GM21825 (cell line): Measurements from ENCODE around the gene CEP57L1.
"Not testable (repeated sequence)": the region's sequence is repeated elsewhere in the genome, so short reads cannot be mapped to it uniquely, and the experiment has no call there.

Source experiments
- ATAC-seq: cut with Tn5 transposase; IDR thresholded peaks from one replicate; pipeline ENCODE4 v1.9.1; 2021; ENCODE audit warnings: mild to moderate bottlenecking, moderate library complexity; ENCODE audit not compliant: unreplicated experiment

The CEP57L1 gene

DNA sequence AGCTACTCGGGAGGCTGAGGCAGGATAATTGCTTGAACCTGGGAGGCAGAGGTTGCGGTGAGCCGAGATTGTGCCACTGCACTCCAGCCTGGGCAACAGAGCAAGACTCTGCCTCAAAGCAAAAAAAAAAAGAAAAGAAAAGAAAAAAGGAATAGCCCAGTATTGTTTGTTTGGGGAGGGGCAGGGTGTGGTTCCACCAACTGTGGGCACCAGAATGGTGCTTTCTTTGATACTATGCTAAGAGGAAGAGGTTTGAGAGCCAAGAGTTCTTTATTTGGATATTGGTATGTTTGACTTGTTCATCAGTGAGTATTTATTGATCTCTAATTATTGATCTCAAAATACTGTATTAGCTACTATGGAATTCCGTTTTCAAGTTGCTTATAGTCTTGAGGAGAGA lies 72.3 kb downstream of the CEP57L1 start:
- no peak for ATAC-seq

DNA sequence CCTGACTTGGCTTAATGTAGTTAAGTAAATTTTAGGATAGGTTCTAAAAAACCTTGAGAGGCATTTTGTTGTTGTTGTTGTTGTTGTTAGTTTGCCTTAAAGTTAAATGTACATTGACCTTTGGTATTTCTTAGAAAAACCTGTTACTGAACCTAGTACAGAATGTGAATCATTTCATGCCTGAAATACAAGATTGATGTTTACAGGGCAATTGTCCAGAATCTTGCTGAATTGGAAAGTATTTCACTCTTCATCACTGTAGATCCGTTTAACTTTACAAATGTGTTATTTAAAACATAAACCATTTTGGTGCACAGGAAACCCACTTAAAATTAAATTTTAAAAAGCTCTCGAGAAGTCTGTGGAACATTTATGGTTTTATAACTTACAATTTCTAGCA lies 75.0 kb downstream of the CEP57L1 start:
- ATAC-seq: no peak

- no peak for ATAC-seq
These were observed 76.9 kb downstream of the CEP57L1 start for GRCh38 chr6:109172101-109172746.

DNA sequence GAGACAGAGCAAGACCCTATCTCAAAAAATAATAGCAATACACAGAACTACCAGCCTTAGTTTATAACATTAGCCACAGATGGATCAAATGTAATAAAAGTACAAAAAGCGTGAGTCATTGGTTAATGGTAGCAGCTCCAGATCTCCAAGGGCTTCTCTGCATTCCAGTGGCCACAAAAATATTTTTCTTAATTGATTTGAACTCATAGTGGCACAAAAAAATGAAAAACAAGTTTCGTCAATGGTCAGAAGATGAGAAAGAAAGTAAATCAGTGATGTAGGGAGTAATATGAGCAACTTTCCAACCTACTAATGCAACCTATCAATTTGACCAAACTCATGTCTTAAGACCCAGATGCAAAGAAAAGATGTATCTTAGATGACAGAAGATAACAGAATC lies 79.6 kb downstream of the CEP57L1 start:
- ATAC-seq: no peak

GRCh38 chr6:109178921-109179320 lies 83.6 kb downstream of the CEP57L1 start:
- ATAC-seq: no peak

GRCh38 chr6:109179507-109179906 lies 84.2 kb downstream of the CEP57L1 start:
- ATAC-seq: no peak

DNA sequence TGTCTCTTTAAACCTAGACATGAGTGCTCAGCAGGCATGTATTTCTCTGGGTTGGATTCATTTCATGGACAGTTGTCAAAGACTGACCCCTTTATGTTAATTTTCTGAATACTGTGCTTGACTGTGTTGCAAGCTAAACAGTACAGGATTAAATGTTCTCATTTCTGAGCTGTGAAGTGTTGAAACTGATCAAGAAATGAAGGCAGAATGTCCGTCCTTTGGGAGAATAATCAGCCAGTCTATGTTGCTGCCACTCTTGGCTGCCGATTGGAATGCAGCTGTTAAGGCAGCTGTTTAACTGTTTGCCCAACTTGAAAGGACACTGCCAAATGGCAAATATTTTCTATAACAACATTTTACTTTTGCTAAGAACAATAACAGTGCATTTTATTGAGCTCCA lies 87.3 kb downstream of the CEP57L1 start:
- ATAC-seq: no peak

- ATAC-seq: no peak
These were observed 87.9 kb downstream of the CEP57L1 start for GRCh38 chr6:109183109-109183650.

DNA sequence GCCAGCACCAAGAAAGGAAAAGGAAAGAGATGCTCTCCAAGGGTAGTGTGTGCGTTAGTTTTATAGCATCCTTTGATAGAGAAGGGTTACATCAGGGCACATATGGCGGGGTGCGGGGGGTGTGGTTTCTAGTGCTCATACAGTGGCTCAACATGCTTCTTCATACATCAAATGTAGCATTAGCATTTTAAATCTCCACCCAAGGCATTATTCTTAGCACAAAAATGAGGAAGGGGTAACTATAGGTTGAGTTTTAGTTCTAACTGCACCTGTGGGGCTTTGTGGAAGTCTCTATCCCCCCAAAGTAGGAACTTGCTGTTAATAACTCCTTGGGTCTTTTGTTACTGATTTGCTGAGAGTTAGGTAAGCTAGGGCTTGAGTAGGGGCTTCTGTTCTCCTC lies 89.3 kb downstream of the CEP57L1 start:
- ATAC-seq: no peak

GRCh38 chr6:109186012-109186411 lies 90.7 kb downstream of the CEP57L1 start:
- ATAC-seq: no peak

DNA sequence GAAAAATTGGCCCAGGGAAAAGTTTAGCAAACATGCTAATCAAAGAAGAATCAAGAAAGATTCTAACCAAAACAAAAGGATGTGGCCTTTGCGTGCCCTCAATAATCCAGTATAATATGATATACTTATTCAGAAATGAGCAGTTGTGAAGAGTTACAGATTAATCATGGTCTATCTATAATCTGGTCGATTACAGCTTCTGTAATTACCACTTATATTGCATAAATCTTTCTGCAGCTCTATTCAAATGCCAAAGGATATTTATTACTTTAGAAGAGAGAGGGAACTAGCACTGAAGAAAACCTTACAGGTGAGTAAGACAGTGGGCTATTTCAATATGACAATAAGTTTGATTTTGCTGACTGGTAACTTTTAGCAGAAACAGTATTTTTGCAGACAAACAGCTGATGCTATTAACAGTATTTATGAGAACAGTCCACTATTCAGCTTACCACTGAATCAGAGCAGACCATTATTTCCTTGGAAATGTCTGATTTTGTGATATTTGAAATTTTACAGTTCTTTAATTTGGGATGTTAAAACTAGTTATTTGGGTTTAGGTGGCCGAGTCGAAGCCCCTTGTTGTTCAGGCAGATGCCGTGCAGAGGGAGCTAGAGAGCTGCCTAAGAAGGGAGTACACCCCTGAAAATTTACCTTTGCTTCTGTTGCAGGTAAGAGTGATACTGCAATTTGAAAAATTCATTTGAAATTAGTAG lies 92.2 kb downstream of the CEP57L1 start:
- ATAC-seq: peak; percentile 72

DNA sequence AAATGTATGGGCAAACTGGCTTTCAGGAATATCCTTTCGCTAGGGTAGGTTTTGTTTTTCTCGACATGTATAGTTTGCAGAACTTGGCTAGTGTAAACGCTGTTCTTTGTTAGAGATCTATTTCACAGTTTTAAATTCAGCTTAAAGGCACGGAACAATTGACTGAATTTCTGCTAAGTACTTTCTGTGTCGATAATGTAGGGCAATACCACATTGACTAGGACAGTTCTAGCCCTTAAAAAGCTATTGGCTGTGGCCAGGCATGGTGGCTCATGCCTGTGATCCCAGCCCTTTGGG lies 92.8 kb downstream of the CEP57L1 start:
- no peak for ATAC-seq

GRCh38 chr6:109191368-109191767 lies 96.1 kb downstream of the CEP57L1 start:
- not testable (repeated sequence) for ATAC-seq

DNA sequence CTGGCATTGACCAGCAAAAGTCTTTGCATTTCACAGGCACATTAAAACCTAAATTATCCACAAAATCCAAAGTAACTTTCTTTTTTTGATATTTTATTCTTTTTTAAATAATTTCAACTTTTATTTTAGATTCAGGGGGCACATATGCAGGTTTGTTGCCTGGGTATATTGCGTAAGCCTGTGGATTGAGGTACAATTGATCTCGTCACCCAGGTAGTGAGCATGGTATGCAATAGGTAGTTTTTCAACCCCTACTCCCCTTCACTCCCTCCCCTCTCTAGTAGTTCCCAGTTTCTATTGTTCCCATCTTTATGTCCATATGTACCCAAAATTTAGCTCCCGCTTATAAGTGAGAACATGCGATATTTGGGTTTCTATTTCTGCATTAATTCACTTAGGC lies 97.6 kb downstream of the CEP57L1 start:
- no peak for ATAC-seq

DNA sequence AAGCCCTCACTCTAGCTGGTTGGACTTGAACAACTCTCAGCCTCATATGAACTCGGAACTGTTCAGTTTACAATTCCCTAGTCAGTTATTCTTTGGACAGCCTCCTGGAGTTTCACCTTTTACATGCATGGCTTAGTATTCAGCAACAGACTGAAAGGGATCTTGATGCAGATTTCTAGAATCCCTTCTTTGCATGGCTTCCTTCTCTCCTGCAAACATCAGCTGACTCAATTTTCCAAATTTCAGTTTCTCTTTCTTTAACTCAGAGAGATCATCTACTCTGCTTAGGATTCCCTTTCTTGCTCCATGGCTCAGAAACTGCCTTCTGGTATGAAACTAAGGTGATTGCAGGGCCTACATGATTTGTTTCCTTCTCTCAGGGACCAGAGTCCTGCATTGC lies 99.6 kb downstream of the CEP57L1 start:
- ATAC-seq: no peak

DNA sequence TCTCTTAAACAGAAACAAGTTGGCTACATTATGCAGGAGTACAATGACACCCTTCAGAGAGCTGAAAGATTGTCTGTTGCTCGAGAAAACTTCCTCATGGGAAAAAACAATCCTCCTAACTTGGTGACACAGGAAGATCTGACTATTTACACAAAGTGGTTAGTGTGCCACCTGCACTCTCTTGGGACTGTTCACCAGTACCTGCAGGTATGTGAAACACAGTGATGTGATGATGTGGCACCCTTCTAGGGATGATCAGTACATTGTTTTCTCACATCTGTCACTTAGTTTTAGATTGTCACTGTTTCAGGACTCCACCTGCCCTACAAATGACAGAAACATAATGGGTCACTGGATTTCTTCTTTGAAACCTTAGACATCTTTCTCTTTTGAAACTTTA lies 101.8 kb downstream of the CEP57L1 start:
- ATAC-seq: no peak

DNA sequence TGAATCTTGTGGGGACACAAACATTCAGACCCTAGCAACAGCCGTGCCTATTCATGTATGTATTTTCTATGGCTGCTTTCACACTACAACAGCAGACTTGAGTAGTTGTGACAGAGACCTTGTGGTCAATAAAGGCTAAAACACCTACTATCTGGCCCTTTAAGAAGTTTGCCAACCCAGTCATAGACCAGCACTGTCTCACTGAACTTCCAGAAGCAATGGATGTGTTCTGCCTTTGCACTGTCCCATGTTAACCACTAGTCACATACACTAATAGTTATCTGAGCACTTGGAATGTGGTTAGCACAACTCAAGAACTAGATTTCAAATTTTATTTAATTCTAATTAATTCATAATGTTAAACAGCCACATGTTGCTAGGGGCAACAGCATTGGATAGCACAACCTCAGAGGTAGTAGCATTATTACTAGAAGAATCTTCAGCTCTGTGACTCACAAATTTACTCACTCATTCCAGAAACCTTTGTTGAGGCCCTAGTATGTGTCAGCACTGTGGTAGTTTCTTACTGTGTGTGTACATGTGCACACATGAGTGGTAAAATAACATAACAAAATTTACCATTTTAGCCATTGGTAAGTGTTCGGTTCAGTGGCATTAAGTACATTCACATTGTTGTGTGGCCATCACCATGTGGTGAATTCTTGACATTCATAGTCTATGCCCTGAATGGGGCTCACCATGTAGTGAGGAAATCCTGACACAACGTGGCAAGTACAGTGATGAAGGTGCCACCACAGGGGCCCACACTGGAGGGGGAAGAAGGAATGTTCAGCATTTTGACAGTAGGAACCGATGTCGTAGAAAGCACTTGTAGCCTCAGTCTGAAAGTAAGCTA lies 107.3 kb downstream of the CEP57L1 start:
- no peak for ATAC-seq

GRCh38 chr6:109204511-109204910 lies 109.2 kb downstream of the CEP57L1 start:
- ATAC-seq: no peak

- ATAC-seq: no peak
These were observed 117.4 kb downstream of the CEP57L1 start for GRCh38 chr6:109212683-109213082.
